ENCODE data around the gene MRGPRD. TPM values are rescaled to one million over a fixed set of nuclear protein-coding genes. Genes with fewer than 3 reads are reported as not detected.

The MRGPRD gene, protein sequence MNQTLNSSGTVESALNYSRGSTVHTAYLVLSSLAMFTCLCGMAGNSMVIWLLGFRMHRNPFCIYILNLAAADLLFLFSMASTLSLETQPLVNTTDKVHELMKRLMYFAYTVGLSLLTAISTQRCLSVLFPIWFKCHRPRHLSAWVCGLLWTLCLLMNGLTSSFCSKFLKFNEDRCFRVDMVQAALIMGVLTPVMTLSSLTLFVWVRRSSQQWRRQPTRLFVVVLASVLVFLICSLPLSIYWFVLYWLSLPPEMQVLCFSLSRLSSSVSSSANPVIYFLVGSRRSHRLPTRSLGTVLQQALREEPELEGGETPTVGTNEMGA
- total RNA-seq = not detected in 2 replicates

DNA sequence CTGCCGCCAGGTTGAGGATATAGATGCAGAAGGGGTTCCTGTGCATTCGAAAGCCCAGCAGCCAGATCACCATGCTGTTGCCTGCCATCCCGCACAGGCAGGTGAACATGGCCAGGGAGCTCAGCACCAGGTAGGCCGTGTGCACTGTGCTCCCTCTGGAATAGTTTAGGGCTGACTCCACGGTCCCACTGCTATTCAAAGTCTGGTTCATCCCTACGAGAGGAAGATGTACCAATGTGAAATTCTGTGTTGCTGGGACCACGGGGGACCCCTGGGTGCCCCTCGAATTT is at the start of gene MRGPRD:
Gene MRGPRD (minus strand): TSS at position 211 of the 290 bp plus-strand sequence. CDS start 0 bp downstream, at position 211.

DNA sequence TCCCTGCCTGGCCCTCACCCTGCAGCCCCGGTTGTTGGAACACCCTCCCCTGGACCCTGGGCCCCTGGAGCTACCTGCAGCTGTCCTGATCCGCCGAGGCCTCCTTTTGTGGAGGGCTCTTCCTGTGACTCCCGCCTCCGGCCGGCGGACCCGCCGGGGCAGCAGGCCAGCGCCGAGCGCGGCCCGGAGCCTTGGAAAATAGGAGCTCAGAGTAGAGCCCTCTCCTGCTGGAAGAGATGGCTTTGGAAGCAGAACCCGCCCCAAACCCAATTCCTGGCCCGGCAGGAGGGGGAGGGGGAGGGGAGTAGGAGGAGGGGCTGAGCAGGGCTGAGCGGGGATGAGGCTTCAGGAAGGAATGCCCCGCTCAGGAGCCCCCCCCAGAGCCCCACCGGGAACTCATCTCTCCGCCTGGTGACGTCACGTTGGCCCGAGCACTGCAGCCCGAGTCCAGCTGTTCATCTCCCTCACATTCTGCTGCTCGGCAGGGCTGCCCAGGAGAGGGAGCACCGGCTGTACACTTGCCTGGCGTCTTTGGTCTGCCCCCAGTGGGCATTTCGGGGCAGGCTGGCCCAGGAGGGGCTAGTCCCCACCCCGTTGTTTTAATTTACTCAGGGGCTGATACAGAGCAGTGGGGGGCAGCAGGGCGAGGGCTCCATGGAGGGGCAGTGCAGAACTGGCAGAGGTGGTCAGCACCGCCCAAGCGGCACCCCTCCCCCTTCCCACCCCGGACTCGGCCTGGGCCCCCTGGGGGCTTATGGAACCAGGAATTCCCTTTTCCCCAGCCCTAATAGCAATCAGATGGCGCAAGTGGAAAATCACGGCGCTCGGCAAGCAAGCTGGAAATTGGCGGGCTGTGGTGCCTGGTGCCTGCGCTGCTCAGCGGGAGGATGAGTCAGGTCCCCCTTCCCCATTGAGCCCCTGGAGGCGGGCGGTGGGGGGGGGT is 32.5 kb upstream of the MRGPRD start, which contains the start of gene MRGPRF:
Gene MRGPRF (minus strand): TSS at position 238 of the 943 bp plus-strand sequence. CDS start 3,345 bp downstream, outside the sequence.

Other genes with a start within 250 kb of the MRGPRD start
- gene TESMIN, start 229.5 kb downstream of the MRGPRD start, total RNA-seq = 2.4 and 2.7 TPM in 2 replicates
- 40.3 and 57.0 TPM in 2 replicates for gene CPT1A, start 139.1 kb downstream of the MRGPRD start, total RNA-seq
- 33.7 and 44.4 TPM in 2 replicates for gene MRPL21, start 77.2 kb downstream of the MRGPRD start, total RNA-seq
- gene IGHMBP2, start 77.1 kb downstream of the MRGPRD start, total RNA-seq = 8.5 and 13.3 TPM in 2 replicates
- not detected in 2 replicates for gene MRGPRF, start 32.3 kb upstream of the MRGPRD start, total RNA-seq
- gene TPCN2, start 67.9 kb upstream of the MRGPRD start, total RNA-seq = 4.8 and 7.5 TPM in 2 replicates
- 0.21 and 0.68 TPM in 2 replicates for gene SMIM38, start 174.9 kb upstream of the MRGPRD start, total RNA-seq

All from nasal cavity respiratory epithelium epithelial cell of viscerocranial mucosa (primary cell).